CD14-positive monocyte (primary cell): ENCODE data around the gene NUTM2D. TPM values are rescaled to one million over a fixed set of nuclear protein-coding genes. Genes with fewer than 3 reads are reported as not detected.
"Not testable (repeated sequence)": the region's sequence is repeated elsewhere in the genome, so short reads cannot be mapped to it uniquely, and the experiment has no call there.

Experiments used
- DNase-seq, 3 donors: peaks; one replicate each; pipeline ENCODE4 v3.0.0-alpha.2; 2011 to 2022
- H2AFZ ChIP-seq: 2 replicates; pipeline ENCODE4 v1.6.0; 2012; ENCODE audit warnings: mild to moderate bottlenecking, low read depth, low read length, inconsistent platforms; ENCODE audit not compliant: insufficient read depth, poor library complexity, severe bottlenecking
- H3K27ac ChIP-seq, 2 donors: 1 replicate in 1 of 2; 2 replicates in 1 of 2; pipeline ENCODE4 v1.5.1; 2012 to 2013; ENCODE audit warnings: low read length in 2 of 2, control low read depth in 1 of 2, inconsistent platforms in 1 of 2, low read depth in 1 of 2, mild to moderate bottlenecking in 1 of 2
- H3K27me3 ChIP-seq, 2 donors: one replicate each; pipeline versions ENCODE4 v1.6.0 to v1.6.1; 2011 to 2013; ENCODE audit warnings: low read length in 2 of 2; ENCODE audit not compliant: control insufficient read depth in 2 of 2, insufficient read depth in 2 of 2
- H3K36me3 ChIP-seq, 2 donors: replicated peaks in 1 of 2; 1 replicate in 1 of 2; 2 replicates in 1 of 2; pipeline versions ENCODE4 v1.5.1 to v1.6.1; 2012 to 2013; ENCODE audit warnings: low read length in 2 of 2, control low read depth in 1 of 2, inconsistent platforms in 1 of 2, mild to moderate bottlenecking in 1 of 2; ENCODE audit not compliant: insufficient read depth in 2 of 2, control insufficient read depth in 1 of 2
- H3K4me1 ChIP-seq, 2 donors: 1 replicate in 1 of 2; 2 replicates in 1 of 2; pipeline versions ENCODE4 v1.5.1 to v1.6.1; 2012 to 2013; ENCODE audit warnings: low read length in 2 of 2, control low read depth in 1 of 2, inconsistent platforms in 1 of 2, mild to moderate bottlenecking in 1 of 2, moderate library complexity in 1 of 2; ENCODE audit not compliant: insufficient read depth in 2 of 2, control insufficient read depth in 1 of 2
- H3K4me2 ChIP-seq: replicated peaks from 2 replicates; pipeline ENCODE3; 2012; ENCODE audit warnings: low read length, moderate library complexity, mild to moderate bottlenecking; ENCODE audit not compliant: poor library complexity, severe bottlenecking; ENCODE audit errors: extremely low read depth
- H3K4me3 ChIP-seq, 3 experiments: fragments of 200-600 bp in 1 of 3; sonication (generic) in 1 of 3; replicated peaks in 1 of 3; 1 replicate in 2 of 3; 2 replicates in 1 of 3; pipeline ENCODE4 v1.5.1; 2011 to 2013; ENCODE audit warnings: low read length in 3 of 3, mild to moderate bottlenecking in 3 of 3, control low read depth in 2 of 3, low read depth in 2 of 3, inconsistent platforms in 1 of 3, moderate library complexity in 1 of 3
- H3K79me2 ChIP-seq: 2 replicates; pipeline ENCODE4 v1.6.0; 2012; ENCODE audit warnings: mild to moderate bottlenecking, control low read depth, inconsistent platforms, low read length, moderate library complexity; ENCODE audit not compliant: insufficient read depth
- H3K9ac ChIP-seq: 2 replicates; pipeline ENCODE4 v1.6.0; 2017; ENCODE audit warnings: low read length, mild to moderate bottlenecking; ENCODE audit not compliant: insufficient read depth, poor library complexity, severe bottlenecking
- H3K9me3 ChIP-seq, 2 donors: replicated peaks in 1 of 2; 1 replicate in 1 of 2; 2 replicates in 1 of 2; pipeline versions ENCODE4 v1.5.1 to v1.6.1; 2012 to 2013; ENCODE audit warnings: low read length in 2 of 2, control low read depth in 1 of 2; ENCODE audit not compliant: control insufficient read depth in 1 of 2, insufficient read depth in 1 of 2
- H4K20me1 ChIP-seq: 2 replicates; pipeline ENCODE4 v1.6.0; 2012; ENCODE audit warnings: mild to moderate bottlenecking, low read length, control low read depth, moderate library complexity; ENCODE audit not compliant: insufficient read depth
- H3K27ac Mint-ChIP-seq, 7 donors: one replicate each; pipeline ENCODE4 v1.8.0; 2020; ENCODE audit warnings: mild to moderate bottlenecking in 7 of 7, mixed read lengths in 7 of 7, moderate library complexity in 6 of 7, inconsistent platforms in 2 of 7
- H3K27me3 Mint-ChIP-seq, 3 donors: one replicate each; pipeline ENCODE4 v1.8.0; 2021 to 2022; ENCODE audit warnings: low read depth in 3 of 3, mild to moderate bottlenecking in 3 of 3, mixed read lengths in 3 of 3, moderate library complexity in 3 of 3, inconsistent platforms in 1 of 3
- H3K36me3 Mint-ChIP-seq, 2 donors: one replicate each; pipeline ENCODE4 v1.8.0; 2020; ENCODE audit warnings: mixed read lengths in 2 of 2, inconsistent platforms in 1 of 2, mild to moderate bottlenecking in 1 of 2
- H3K4me1 Mint-ChIP-seq: one replicate; pipeline ENCODE4 v1.8.0; 2020; ENCODE audit warnings: mild to moderate bottlenecking, mixed read lengths
- H3K4me3 Mint-ChIP-seq, 2 donors: one replicate each; pipeline ENCODE4 v1.8.0; 2020; ENCODE audit warnings: mild to moderate bottlenecking in 2 of 2, mixed read lengths in 2 of 2, moderate library complexity in 1 of 2
- H3K9me3 Mint-ChIP-seq, 7 donors: one replicate each; pipeline ENCODE4 v1.8.0; 2020 to 2022; ENCODE audit warnings: mixed read lengths in 7 of 7, mild to moderate bottlenecking in 6 of 7, moderate library complexity in 6 of 7, inconsistent platforms in 2 of 7
- WGBS: methylation state at CpG from one replicate; pipeline ENCODE4 v1.1.5; 2013; ENCODE audit warnings: missing lambda C conversion rate; ENCODE audit not compliant: insufficient coverage; 5-methylcytosine and 5-hydroxymethylcytosine counted together
- intact Hi-C, 2 donors: fragments of 100-400 bp; cut with micrococcal nuclease; formaldehyde crosslinking; loops; one replicate each; pipeline versions ENCODE4 v1.15.0 to v1.15.1; 2023
- polyA plus RNA-seq, 3 donors: library from polyadenylated mRNA; depleted of rRNA in 1 of 3; unstranded in 2 of 3; stranded (reverse) in 1 of 3; fragments of 300-500 nt in 2 of 3; fragments of >200 nt in 1 of 3; fragmentation: Illumina TruSeq in 2 of 3; gene quantifications; 1 replicate in 2 of 3; 2 replicates in 1 of 3; pipeline ENCODE4 v1.2.3, GENCODE V29; 2012 to 2021
- small RNA-seq: library from RNA; depleted of rRNA; stranded (forward); fragments of <200 nt; gene quantifications from one replicate; pipeline ENCODE3, GENCODE V24; 2012; ENCODE audit warnings: low read depth; ENCODE audit not compliant: insufficient read length

Gene NUTM2D
- polyA plus RNA-seq, 3 donors = 0.03 to 3.3 TPM; not detected in 1

DNA sequence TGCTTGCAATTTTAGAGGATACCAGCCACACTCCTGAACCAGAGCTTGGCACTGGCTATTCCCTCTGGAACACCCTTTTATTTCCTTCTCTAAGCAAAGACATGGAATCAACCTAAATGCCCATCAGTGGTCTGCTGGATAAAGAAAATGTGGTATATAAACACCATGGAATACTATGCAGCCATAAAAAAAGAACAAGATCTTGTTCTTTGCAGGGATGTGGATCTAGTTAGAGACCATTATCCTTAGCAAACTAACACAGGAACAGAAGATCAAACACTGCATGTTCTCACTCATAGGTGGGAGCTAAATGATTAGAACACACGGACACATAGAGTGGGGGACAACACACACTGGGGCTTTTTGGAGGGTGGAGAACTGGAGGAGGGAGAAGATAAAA, 56.4 kb downstream of the NUTM2D start:
- H3K27ac Mint-ChIP-seq, intact Hi-C loops, H3K36me3 ChIP-seq, H3K4me1 Mint-ChIP-seq, H3K4me3 Mint-ChIP-seq, H3K9me3 Mint-ChIP-seq, DNase-seq, H4K20me1 ChIP-seq, H3K27ac ChIP-seq, H3K79me2 ChIP-seq, H3K4me3 ChIP-seq, H2AFZ ChIP-seq, H3K4me2 ChIP-seq, H3K4me1 ChIP-seq, H3K9me3 ChIP-seq, H3K9ac ChIP-seq, H3K36me3 Mint-ChIP-seq, H3K27me3 ChIP-seq: not testable (repeated sequence)
- WGBS = no CpG with 5 or more reads among the region's 1 CpG
- H3K27me3 Mint-ChIP-seq = peaks cover 4 to 15% (median 6%) of the 10 kb centered on the region in 3 donors

Small RNA genes within 50 kb of the gene (small RNA-seq; reads per million reads assigned to genes)
- not detected for gene AL355334.1

Other genes starting within 250 kb of the NUTM2D start
- under 1 TPM in 2 of 3 donors, not detected in 1; 0.08 to 0.83 TPM for gene NUTM2A, start 132.3 kb upstream of the NUTM2D start, polyA plus RNA-seq
- 1 to 10 TPM; 1.7 to 9.7 (median 9.0) TPM for gene MINPP1, start 147.1 kb downstream of the NUTM2D start, polyA plus RNA-seq